Smooth muscle cell (in vitro differentiated cells): ENCODE measurements around the gene ADGRD2. TPM values are rescaled to one million over a fixed set of nuclear protein-coding genes. Genes with fewer than 3 reads are reported as not detected.
A peak's percentile ranks its signal among the peaks of the same experiment; 100 is the strongest.

Experiments used
- DNase-seq: peaks from one replicate; lab custom pipeline; 2025; ENCODE audit not compliant: unreplicated experiment; lab: John Stamatoyannopoulos, UW
- H2AFZ ChIP-seq: fragments of 200-600 bp; sonication (generic); 2 replicates; pipeline ENCODE4 v1.6.0; 2016; ENCODE audit warnings: antibody characterized with exemption, low read depth, mild to moderate bottlenecking
- H3F3A ChIP-seq: fragments of 200-600 bp; sonication (generic); 2 replicates; pipeline ENCODE4 v1.6.0; 2017; ENCODE audit warnings: antibody characterized with exemption, low read depth
- H3K27ac ChIP-seq: fragments of 200-600 bp; sonication (generic); 2 replicates; pipeline ENCODE4 v1.5.1; 2016; ENCODE audit warnings: low read depth, mild to moderate bottlenecking
- H3K27me3 ChIP-seq: fragments of 200-600 bp; sonication (generic); 2 replicates; pipeline ENCODE4 v1.6.1; 2016; ENCODE audit warnings: low read depth, mild to moderate bottlenecking
- H3K36me3 ChIP-seq: fragments of 200-600 bp; sonication (generic); 2 replicates; pipeline ENCODE4 v1.5.1; 2016; ENCODE audit warnings: low read depth
- H3K4me1 ChIP-seq: fragments of 200-600 bp; sonication (generic); 2 replicates; pipeline ENCODE4 v1.5.1; 2016; ENCODE audit warnings: low read depth
- H3K4me2 ChIP-seq: fragments of 200-600 bp; sonication (generic); 2 replicates; pipeline ENCODE4 v1.6.0; 2016; ENCODE audit warnings: mild to moderate bottlenecking
- H3K4me3 ChIP-seq: fragments of 200-600 bp; sonication (generic); 2 replicates; pipeline ENCODE4 v1.5.1; 2016; ENCODE audit warnings: mild to moderate bottlenecking
- H3K79me2 ChIP-seq: fragments of 200-600 bp; sonication (generic); 2 replicates; pipeline ENCODE4 v1.6.0; 2016; ENCODE audit warnings: low read depth, mild to moderate bottlenecking
- H3K9ac ChIP-seq: fragments of 200-600 bp; sonication (generic); 2 replicates; pipeline ENCODE4 v1.6.0; 2016; ENCODE audit warnings: low read depth
- H3K9me3 ChIP-seq: fragments of 200-600 bp; sonication (generic); replicated peaks from 2 replicates; pipeline ENCODE4 v1.5.1; 2016; ENCODE audit warnings: low read depth
- H4K20me1 ChIP-seq: fragments of 200-600 bp; sonication (generic); 2 replicates; pipeline ENCODE4 v1.6.0; 2016; ENCODE audit warnings: low read depth
- WGBS: methylation state at CpG from one replicate; pipeline ENCODE4 v1.1.7; 2016; ENCODE audit warnings: low lambda C conversion rate; 5-methylcytosine and 5-hydroxymethylcytosine counted together
- polyA plus RNA-seq: library from polyadenylated mRNA; unstranded; fragments of >200 nt; fragmentation: Nextera tagmentation; extraction: Ambion mirVana; gene quantifications from 2 replicates; pipeline ENCODE4 v1.2.1, GENCODE V29; 2016
- total RNA-seq: library from RNA; depleted of rRNA; stranded (reverse); fragments of >200 nt; gene quantifications from 2 replicates; pipeline ENCODE4 v1.2.3, GENCODE V29; 2014
- TF ChIP-seq, protein P1 (sequence below): fragments of 200-600 bp; sonication (generic); IDR thresholded peaks from 2 replicates; pipeline ENCODE4 v1.5.1; 2017; ENCODE audit warnings: borderline replicate concordance, mild to moderate bottlenecking, antibody characterized with exemption; ENCODE audit not compliant: insufficient read depth, poor library complexity, severe bottlenecking

The ADGRD2 gene
- total and polyA plus RNA-seq, 2 experiments from 2014 or later, result not detected

DNA sequence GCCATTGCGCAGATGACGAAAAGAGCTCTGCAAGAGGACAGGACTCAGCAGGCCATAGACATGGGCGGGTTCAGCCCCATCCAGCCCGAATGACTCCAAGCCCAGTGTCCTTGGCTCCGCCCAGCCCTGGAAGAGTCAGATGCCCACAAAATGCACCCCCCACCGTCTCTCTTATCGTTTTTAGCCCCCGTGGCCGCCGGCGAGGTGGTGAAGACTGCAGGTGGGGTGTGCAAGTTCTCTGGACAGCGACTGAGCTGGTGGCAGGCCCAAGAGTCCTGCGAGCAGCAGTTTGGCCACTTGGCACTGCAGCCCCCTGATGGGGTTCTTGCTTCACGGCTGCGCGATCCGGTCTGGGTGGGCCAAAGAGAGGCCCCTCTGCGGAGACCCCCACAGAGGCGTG is 2.1 kb downstream of the ADGRD2 start:
- H3K4me1 ChIP-seq, result peaks cover 8% of the 10 kb centered on the region
- H3K4me2 ChIP-seq, result no peak overlapping the region
- H3K9ac ChIP-seq, result no peak overlapping the region
- H3F3A ChIP-seq, result no peaks in the 10 kb centered on the region
- H4K20me1 ChIP-seq, result no peaks in the 10 kb centered on the region
- peaks cover 36% of the 10 kb centered on the region for H3K27me3 ChIP-seq
- H3K27ac ChIP-seq, result no peak overlapping the region
- DNase-seq, result no peak
- TF ChIP-seq, protein P1, sequence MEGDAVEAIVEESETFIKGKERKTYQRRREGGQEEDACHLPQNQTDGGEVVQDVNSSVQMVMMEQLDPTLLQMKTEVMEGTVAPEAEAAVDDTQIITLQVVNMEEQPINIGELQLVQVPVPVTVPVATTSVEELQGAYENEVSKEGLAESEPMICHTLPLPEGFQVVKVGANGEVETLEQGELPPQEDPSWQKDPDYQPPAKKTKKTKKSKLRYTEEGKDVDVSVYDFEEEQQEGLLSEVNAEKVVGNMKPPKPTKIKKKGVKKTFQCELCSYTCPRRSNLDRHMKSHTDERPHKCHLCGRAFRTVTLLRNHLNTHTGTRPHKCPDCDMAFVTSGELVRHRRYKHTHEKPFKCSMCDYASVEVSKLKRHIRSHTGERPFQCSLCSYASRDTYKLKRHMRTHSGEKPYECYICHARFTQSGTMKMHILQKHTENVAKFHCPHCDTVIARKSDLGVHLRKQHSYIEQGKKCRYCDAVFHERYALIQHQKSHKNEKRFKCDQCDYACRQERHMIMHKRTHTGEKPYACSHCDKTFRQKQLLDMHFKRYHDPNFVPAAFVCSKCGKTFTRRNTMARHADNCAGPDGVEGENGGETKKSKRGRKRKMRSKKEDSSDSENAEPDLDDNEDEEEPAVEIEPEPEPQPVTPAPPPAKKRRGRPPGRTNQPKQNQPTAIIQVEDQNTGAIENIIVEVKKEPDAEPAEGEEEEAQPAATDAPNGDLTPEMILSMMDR, result no peak
- no peak overlapping the region for H2AFZ ChIP-seq
- no peak overlapping the region for H3K4me3 ChIP-seq
- no peaks in the 10 kb centered on the region for H3K9me3 ChIP-seq
- H3K79me2 ChIP-seq, result no peaks in the 10 kb centered on the region
- WGBS, result 94% methylated on average over 19 of the region's 19 CpGs
- no peaks in the 10 kb centered on the region for H3K36me3 ChIP-seq

DNA sequence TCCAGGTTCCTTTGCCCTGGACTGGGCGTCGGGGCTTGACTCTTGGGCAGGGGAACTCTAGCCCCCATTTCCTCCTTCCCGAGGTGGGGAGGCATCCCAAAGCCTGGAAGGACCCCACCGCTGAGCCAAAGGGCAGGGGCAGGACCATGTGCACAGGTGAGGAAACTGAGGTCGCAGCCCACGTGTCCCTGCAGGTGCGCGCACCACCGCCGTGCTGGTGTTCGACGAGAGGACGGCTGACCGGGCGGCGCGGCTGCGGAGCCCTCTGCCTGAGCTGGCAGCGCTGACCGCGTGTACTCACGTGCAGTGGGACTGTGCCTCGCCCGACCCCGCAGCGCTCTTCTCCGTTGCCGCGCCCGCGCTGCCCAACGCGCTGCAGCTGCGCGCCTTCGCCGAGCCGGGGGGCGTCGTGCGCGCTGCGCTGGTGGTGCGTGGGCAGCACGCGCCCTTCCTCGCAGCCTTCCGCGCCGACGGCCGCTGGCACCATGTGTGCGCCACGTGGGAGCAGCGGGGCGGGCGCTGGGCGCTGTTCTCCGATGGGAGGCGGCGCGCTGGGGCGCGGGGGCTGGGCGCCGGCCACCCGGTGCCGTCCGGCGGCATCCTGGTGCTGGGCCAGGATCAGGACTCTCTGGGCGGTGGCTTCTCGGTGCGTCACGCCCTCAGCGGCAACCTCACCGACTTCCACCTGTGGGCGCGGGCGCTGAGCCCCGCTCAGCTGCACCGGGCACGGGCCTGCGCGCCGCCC is 2.8 kb downstream of the ADGRD2 start:
- Histone ChIP-seq H3K79me2 (no peaks in the 10 kb centered on the region), H2AFZ (no peak overlapping the region), H3K27ac (no peak overlapping the region), H3K27me3 (peaks cover 36% of the 10 kb centered on the region), H3K9ac (no peak overlapping the region), H3K9me3 (no peaks in the 10 kb centered on the region), H3K4me3 (peak overlapping the region; percentile 26), H3K4me2 (peak overlapping the region; percentile 78), H3K36me3 (no peaks in the 10 kb centered on the region), H3K4me1 (peaks cover 8% of the 10 kb centered on the region), H4K20me1 (no peaks in the 10 kb centered on the region), H3F3A (no peaks in the 10 kb centered on the region)
- WGBS, result 55% methylated on average over 77 of the region's 85 CpGs
- DNase-seq, result no peak
- TF ChIP-seq, protein P1, result no peak

DNA sequence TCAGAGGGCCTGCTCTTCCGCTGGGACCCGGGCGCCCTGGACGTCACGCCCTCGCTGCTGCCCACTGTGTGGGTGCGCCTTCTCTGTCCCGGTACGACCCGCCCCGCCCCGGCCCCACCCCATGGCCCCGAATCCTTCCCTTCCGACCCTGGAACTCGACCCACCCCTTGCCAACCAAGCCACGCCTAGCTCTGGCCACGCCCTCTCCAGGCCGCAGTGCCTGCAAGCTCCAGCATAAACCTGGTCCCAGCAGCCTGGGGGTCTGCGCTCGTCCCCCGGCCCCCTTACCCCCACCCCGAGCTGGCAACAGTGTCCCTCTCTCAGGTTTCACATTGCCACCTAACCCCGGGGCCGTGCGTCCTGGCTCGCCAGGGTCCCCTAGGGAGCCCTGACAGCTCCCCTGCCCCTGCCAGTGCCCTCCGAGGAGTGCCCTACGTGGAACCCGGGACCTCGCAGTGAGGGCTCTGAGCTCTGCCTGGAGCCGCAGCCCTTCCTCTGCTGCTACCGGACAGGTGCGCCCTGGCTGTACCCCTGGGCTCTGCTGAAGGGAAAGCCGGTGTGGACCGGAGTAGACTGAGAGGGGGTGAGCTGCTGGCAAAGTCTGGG is 3.4 kb downstream of the ADGRD2 start:
- Histone ChIP-seq H3K27ac (no peak overlapping the region), H3K36me3 (no peaks in the 10 kb centered on the region), H4K20me1 (no peaks in the 10 kb centered on the region), H3K79me2 (no peaks in the 10 kb centered on the region), H3K4me1 (peaks cover 8% of the 10 kb centered on the region), H3F3A (no peaks in the 10 kb centered on the region), H3K27me3 (peaks cover 36% of the 10 kb centered on the region), H3K4me3 (peak overlapping the region; percentile 26), H3K4me2 (peak overlapping the region; percentile 78), H2AFZ (no peak overlapping the region), H3K9me3 (no peaks in the 10 kb centered on the region), H3K9ac (no peak overlapping the region)
- TF ChIP-seq, protein P1, result no peak
- DNase-seq, result no peak
- 50% methylated on average over 27 of the region's 35 CpGs for WGBS
